ENCODE results near the gene WASHC4.

DNA sequence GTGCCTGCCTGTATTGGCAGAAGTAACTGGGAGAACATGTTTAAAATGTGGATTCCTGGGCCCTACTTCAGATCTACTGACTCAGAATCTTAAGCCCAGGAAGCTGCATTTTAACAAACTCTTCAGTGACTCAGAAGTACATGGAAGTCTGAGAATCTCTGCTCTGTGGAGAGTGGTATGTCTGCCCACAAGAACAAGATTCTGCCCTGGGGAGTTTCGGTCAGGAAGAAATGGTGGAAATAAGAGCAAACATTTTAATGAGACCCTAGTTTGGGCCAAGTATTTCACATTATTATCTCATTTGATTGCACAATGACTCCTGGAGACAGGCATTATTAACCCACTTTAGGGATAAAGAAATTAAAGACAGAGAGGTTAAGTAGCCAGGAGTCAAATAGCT, 31.4 kb upstream of the WASHC4 start:
- TF ChIP-seq, protein P1, sequence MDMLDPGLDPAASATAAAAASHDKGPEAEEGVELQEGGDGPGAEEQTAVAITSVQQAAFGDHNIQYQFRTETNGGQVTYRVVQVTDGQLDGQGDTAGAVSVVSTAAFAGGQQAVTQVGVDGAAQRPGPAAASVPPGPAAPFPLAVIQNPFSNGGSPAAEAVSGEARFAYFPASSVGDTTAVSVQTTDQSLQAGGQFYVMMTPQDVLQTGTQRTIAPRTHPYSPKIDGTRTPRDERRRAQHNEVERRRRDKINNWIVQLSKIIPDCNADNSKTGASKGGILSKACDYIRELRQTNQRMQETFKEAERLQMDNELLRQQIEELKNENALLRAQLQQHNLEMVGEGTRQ (CRISPR knock-in tag; IDR thresholded peaks at IDR 0.05) = no peak
- TF ChIP-seq JUN (CRISPR knock-in tag; IDR thresholded peaks at IDR 0.05) (no peak), NR2C2 (CRISPR knock-in tag; IDR thresholded peaks at IDR 0.05) (no peak), MAX (CRISPR knock-in tag; IDR thresholded peaks at IDR 0.05) (no peak), CREM (CRISPR knock-in tag; IDR thresholded peaks at IDR 0.05) (no peak), NFYB (CRISPR knock-in tag; conservative IDR thresholded peaks at IDR 0.05; ENCODE audit: low read depth) (no peak), KAT7 (CRISPR knock-in tag; IDR thresholded peaks at IDR 0.05; ENCODE audit: borderline replicate concordance) (no peak), TEAD1 (CRISPR knock-in tag; IDR thresholded peaks at IDR 0.05) (no peak)
- TF ChIP-seq, protein P2, sequence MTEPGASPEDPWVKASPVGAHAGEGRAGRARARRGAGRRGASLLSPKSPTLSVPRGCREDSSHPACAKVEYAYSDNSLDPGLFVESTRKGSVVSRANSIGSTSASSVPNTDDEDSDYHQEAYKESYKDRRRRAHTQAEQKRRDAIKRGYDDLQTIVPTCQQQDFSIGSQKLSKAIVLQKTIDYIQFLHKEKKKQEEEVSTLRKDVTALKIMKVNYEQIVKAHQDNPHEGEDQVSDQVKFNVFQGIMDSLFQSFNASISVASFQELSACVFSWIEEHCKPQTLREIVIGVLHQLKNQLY (CRISPR knock-in tag; IDR thresholded peaks at IDR 0.05) = no peak
- TF ChIP-seq, protein P3, sequence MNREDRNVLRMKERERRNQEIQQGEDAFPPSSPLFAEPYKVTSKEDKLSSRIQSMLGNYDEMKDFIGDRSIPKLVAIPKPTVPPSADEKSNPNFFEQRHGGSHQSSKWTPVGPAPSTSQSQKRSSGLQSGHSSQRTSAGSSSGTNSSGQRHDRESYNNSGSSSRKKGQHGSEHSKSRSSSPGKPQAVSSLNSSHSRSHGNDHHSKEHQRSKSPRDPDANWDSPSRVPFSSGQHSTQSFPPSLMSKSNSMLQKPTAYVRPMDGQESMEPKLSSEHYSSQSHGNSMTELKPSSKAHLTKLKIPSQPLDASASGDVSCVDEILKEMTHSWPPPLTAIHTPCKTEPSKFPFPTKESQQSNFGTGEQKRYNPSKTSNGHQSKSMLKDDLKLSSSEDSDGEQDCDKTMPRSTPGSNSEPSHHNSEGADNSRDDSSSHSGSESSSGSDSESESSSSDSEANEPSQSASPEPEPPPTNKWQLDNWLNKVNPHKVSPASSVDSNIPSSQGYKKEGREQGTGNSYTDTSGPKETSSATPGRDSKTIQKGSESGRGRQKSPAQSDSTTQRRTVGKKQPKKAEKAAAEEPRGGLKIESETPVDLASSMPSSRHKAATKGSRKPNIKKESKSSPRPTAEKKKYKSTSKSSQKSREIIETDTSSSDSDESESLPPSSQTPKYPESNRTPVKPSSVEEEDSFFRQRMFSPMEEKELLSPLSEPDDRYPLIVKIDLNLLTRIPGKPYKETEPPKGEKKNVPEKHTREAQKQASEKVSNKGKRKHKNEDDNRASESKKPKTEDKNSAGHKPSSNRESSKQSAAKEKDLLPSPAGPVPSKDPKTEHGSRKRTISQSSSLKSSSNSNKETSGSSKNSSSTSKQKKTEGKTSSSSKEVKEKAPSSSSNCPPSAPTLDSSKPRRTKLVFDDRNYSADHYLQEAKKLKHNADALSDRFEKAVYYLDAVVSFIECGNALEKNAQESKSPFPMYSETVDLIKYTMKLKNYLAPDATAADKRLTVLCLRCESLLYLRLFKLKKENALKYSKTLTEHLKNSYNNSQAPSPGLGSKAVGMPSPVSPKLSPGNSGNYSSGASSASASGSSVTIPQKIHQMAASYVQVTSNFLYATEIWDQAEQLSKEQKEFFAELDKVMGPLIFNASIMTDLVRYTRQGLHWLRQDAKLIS (CRISPR knock-in tag; IDR thresholded peaks at IDR 0.05; ENCODE audit: borderline replicate concordance) = no peak
- TF ChIP-seq, protein P4, sequence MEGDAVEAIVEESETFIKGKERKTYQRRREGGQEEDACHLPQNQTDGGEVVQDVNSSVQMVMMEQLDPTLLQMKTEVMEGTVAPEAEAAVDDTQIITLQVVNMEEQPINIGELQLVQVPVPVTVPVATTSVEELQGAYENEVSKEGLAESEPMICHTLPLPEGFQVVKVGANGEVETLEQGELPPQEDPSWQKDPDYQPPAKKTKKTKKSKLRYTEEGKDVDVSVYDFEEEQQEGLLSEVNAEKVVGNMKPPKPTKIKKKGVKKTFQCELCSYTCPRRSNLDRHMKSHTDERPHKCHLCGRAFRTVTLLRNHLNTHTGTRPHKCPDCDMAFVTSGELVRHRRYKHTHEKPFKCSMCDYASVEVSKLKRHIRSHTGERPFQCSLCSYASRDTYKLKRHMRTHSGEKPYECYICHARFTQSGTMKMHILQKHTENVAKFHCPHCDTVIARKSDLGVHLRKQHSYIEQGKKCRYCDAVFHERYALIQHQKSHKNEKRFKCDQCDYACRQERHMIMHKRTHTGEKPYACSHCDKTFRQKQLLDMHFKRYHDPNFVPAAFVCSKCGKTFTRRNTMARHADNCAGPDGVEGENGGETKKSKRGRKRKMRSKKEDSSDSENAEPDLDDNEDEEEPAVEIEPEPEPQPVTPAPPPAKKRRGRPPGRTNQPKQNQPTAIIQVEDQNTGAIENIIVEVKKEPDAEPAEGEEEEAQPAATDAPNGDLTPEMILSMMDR (IDR thresholded peaks at IDR 0.05) = no peak
